ENCODE results near the gene CLUH. TPM values are rescaled to one million over a fixed set of nuclear protein-coding genes. Genes with fewer than 3 reads are reported as not detected.

CLUH gene
- polyA plus RNA-seq, 1 of the 3 experiments (the other 2 are of a cell fraction) = 32.2 TPM

DNA sequence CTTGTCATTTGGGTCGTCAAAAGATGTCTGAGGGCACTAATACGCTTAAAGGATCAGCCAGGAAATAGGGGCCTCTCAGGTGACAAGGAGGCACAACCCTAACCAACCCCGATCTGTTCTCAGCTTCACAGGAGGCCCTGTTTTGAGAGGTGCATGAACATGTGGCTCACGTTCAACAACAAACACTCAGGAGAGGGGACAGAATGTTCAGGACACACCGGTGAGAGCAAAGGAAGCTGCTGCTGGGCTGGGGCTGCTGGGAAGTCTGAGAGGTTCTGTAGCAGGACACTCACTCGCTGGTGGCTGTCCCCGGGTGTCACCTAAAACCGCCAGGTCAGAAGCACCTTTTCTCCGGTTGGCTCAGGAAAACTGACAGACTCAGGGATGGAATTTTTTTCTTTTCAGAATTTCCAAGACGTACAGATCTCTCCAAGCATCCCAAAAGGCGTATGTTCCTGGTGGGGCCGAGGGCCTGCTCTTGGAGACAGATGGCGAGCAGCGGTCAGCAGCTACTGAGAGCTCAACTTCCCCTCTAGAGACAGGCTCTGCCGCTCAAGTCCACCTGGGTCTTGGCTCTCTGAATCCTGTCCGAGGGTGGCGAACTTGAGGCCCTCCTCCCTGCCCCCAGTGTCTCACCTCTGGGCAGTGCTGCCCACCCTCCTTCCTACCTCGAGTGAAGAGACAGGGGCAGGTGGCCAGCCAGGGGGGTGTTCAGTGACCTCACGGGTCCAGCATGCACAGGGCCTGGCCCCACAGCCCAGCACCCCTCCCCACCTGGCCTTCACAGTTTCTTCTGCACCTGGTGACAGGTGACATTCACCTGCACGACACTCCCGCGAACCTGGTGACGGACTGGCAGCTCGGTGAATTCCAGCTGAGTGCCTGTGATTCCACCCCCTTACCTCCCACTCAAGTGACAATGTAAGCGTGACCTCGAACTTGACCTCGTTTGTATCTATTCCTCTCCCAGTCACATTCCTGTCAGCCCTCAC is 22.9 kb downstream of the CLUH start:
- peak; percentile 29 for DNase-seq
- TF ChIP-seq, protein P1, sequence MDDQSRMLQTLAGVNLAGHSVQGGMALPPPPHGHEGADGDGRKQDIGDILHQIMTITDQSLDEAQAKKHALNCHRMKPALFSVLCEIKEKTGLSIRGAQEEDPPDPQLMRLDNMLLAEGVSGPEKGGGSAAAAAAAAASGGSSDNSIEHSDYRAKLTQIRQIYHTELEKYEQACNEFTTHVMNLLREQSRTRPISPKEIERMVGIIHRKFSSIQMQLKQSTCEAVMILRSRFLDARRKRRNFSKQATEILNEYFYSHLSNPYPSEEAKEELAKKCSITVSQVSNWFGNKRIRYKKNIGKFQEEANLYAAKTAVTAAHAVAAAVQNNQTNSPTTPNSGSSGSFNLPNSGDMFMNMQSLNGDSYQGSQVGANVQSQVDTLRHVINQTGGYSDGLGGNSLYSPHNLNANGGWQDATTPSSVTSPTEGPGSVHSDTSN (IDR thresholded peaks at IDR 0.05) = peak; percentile 10; the same call in 1 of the 2 replicates
- TF ChIP-seq CTCF (IDR thresholded peaks at IDR 0.05) = no peak
- TF ChIP-seq POLR2AphosphoS5 (IDR thresholded peaks at IDR 0.05; ENCODE audit: low read depth, low read length) = peak; percentile 55; the same call in 1 of the 2 replicates
- peak; percentile 32; the same call in 1 of the 2 replicates for TF ChIP-seq SIN3A (IDR thresholded peaks at IDR 0.05; ENCODE audit: borderline replicate concordance, low read depth, low read length)
- 91% methylated on average over 23 of the region's 27 CpGs for WGBS (ENCODE audit: low lambda C conversion rate)
- Histone ChIP-seq H4K20me1 (ENCODE audit: insufficient read depth) (no peaks in the 10 kb centered on the region), H3K9me3 (no peaks in the 10 kb centered on the region), H3K9me2 (no peaks in the 10 kb centered on the region), H3K4me1 (ENCODE audit: control insufficient read depth in 1 of 2, insufficient read depth in 2 of 2, low read depth in 1 of 2, low read length in 1 of 2) (peaks cover 0 to 4% of the 10 kb centered on the region in 2 experiments; a peak in 1 of 4 replicates), H3F3A (replicated peaks; ENCODE audit: insufficient read depth) (peaks cover 30% of the 10 kb centered on the region), H3K27ac (ENCODE audit: low read depth in 2 of 2, low read length in 1 of 2) (no peak overlapping the region; a peak in 1 of 4 replicates), H3K27me3 (ENCODE audit: insufficient read depth) (no peaks in the 10 kb centered on the region), H2AFZ (ENCODE audit: low read depth) (no peak overlapping the region), H3K79me2 (ENCODE audit: insufficient read depth) (no peaks in the 10 kb centered on the region), H3K4me2 (no peak overlapping the region), H3K9ac (no peak overlapping the region), H3K4me3 (ENCODE audit: low read depth in 2 of 2, low read length in 1 of 2) (no peak overlapping the region), H3K36me3 (replicated peaks in 1 of 2; ENCODE audit: control insufficient read depth in 1 of 2, insufficient read depth in 2 of 2, low read length in 1 of 2) (peaks cover 3 to 30% of the 10 kb centered on the region in 2 experiments)
- POLR2A ChIA-PET = no interaction called here
- CTCF ChIA-PET = interaction anchor here (0.7 to 1.0 kb wide), 2 partner anchors 15 to 18 kb away, joined by 3 read pairs; no protein-coding TSS in a partner anchor

GRCh38 chr17:2687074-2687418 is 24.5 kb downstream of the CLUH start:
- Histone ChIP-seq H4K20me1 (ENCODE audit: insufficient read depth) (peaks cover 12% of the 10 kb centered on the region; the same call in 1 of the 2 replicates), H3K9me2 (no peaks in the 10 kb centered on the region), H3K27me3 (ENCODE audit: insufficient read depth) (no peaks in the 10 kb centered on the region), H3K9me3 (no peaks in the 10 kb centered on the region), H3K9ac (no peak overlapping the region), H3K79me2 (ENCODE audit: insufficient read depth) (0 out of 2 replicates have a peak, but pooled peaks cover 6% of the 10 kb centered on the region), H3K36me3 (replicated peaks in 1 of 2; ENCODE audit: control insufficient read depth in 1 of 2, insufficient read depth in 2 of 2, low read length in 1 of 2) (peaks cover 19 to 37% of the 10 kb centered on the region in 2 experiments), H3K4me1 (ENCODE audit: control insufficient read depth in 1 of 2, insufficient read depth in 2 of 2, low read depth in 1 of 2, low read length in 1 of 2) (peaks cover 0 to 4% of the 10 kb centered on the region in 2 experiments; a peak in 1 of 4 replicates), H2AFZ (ENCODE audit: low read depth) (no peak overlapping the region), H3K4me3 (ENCODE audit: low read depth in 2 of 2, low read length in 1 of 2) (no peak overlapping the region), H3K27ac (ENCODE audit: low read depth in 2 of 2, low read length in 1 of 2) (no peak overlapping the region; a peak in 1 of 4 replicates), H3K4me2 (no peak overlapping the region), H3F3A (replicated peaks; ENCODE audit: insufficient read depth) (peaks cover 44% of the 10 kb centered on the region)
- no peak for DNase-seq
- POLR2A ChIA-PET = interaction anchor here (0.6 kb wide), 1 partner anchor 237 kb away, joined by 4 read pairs; no protein-coding TSS in a partner anchor
- CTCF ChIA-PET = interaction anchor here (1.3 to 1.8 kb wide), 2 partner anchors 12 to 271 kb away, joined by 3 to 10 read pairs; no protein-coding TSS in a partner anchor
- 98% methylated on average over 4 of the region's 6 CpGs for WGBS (ENCODE audit: low lambda C conversion rate)
- TF ChIP-seq RCOR1 (IDR thresholded peaks at IDR 0.05; ENCODE audit: low read length) (no peak), NRF1 (IDR thresholded peaks at IDR 0.05; ENCODE audit: low read depth, low read length) (no peak), SIN3A (IDR thresholded peaks at IDR 0.05; ENCODE audit: borderline replicate concordance, low read depth, low read length) (no peak), NFIC (IDR thresholded peaks at IDR 0.05; ENCODE audit: borderline replicate concordance) (no peak), POLR2AphosphoS5 (IDR thresholded peaks at IDR 0.05; ENCODE audit: low read depth, low read length) (no peak), TEAD4 (IDR thresholded peaks at IDR 0.05; ENCODE audit: borderline replicate concordance, insufficient read depth) (no peak)

All from SK-N-SH (cell line).